T-helper 1 cell treated with Interleukin-12 subunit alpha and Interleukin-12 subunit beta and Interleukin-4 antibody, amounts not matched to agents 30 μg/mL and 1 μg/mL, for 36 hours (primary cell): ENCODE results near the gene ASPG.

Source experiments
- H3K27ac Mint-ChIP-seq: one replicate; pipeline ENCODE4 v1.8.0; 2021; ENCODE audit warnings: mild to moderate bottlenecking, mixed read lengths
- H3K27me3 Mint-ChIP-seq: one replicate; pipeline ENCODE4 v1.8.0; 2021; ENCODE audit warnings: low read depth, mixed read lengths
- H3K36me3 Mint-ChIP-seq: one replicate; pipeline ENCODE4 v1.8.0; 2021; ENCODE audit warnings: low read depth, mixed read lengths
- H3K4me1 Mint-ChIP-seq: one replicate; pipeline ENCODE4 v1.8.0; 2021; ENCODE audit warnings: low read depth, mixed read lengths
- H3K4me3 Mint-ChIP-seq: one replicate; pipeline ENCODE4 v1.8.0; 2021; ENCODE audit warnings: mild to moderate bottlenecking, moderate library complexity, mixed read lengths
- H3K9me3 Mint-ChIP-seq: one replicate; pipeline ENCODE4 v1.8.0; 2021; ENCODE audit warnings: mixed read lengths

ASPG gene

GRCh38 chr14:104062281-104062680 lies 23.2 kb upstream of the ASPG start:
- no peaks in the 10 kb centered on the region for H3K36me3 Mint-ChIP-seq
- H3K4me3 Mint-ChIP-seq = no peak overlapping the region
- H3K4me1 Mint-ChIP-seq = no peaks in the 10 kb centered on the region
- H3K27me3 Mint-ChIP-seq = peaks cover 24% of the 10 kb centered on the region
- H3K27ac Mint-ChIP-seq = no peak overlapping the region
- peaks cover 5% of the 10 kb centered on the region for H3K9me3 Mint-ChIP-seq

GRCh38 chr14:104064003-104064402 lies 21.5 kb upstream of the ASPG start:
- H3K27ac Mint-ChIP-seq = no peak overlapping the region
- peaks cover 8% of the 10 kb centered on the region for H3K9me3 Mint-ChIP-seq
- H3K4me1 Mint-ChIP-seq = no peaks in the 10 kb centered on the region
- no peak overlapping the region for H3K4me3 Mint-ChIP-seq
- H3K27me3 Mint-ChIP-seq = peaks cover 15% of the 10 kb centered on the region
- H3K36me3 Mint-ChIP-seq = no peaks in the 10 kb centered on the region

- H3K27me3 Mint-ChIP-seq = peaks cover 12% of the 10 kb centered on the region
- H3K27ac Mint-ChIP-seq = no peak overlapping the region
- H3K4me1 Mint-ChIP-seq = no peaks in the 10 kb centered on the region
Observed at GRCh38 chr14:104066279-104066678, 19.2 kb upstream of the ASPG start.

GRCh38 chr14:104066719-104067295 lies 18.7 kb upstream of the ASPG start:
- Mint-ChIP-seq H3K4me1 (no peaks in the 10 kb centered on the region), H3K27ac (no peak overlapping the region), H3K27me3 (peaks cover 10% of the 10 kb centered on the region), H3K4me3 (no peak overlapping the region), H3K9me3 (peaks cover 8% of the 10 kb centered on the region), H3K36me3 (no peaks in the 10 kb centered on the region)

More at GRCh38 chr14:104066279-104066678, 19.2 kb upstream of the ASPG start:
- peaks cover 8% of the 10 kb centered on the region for H3K9me3 Mint-ChIP-seq
- no peak overlapping the region for H3K4me3 Mint-ChIP-seq
- no peaks in the 10 kb centered on the region for H3K36me3 Mint-ChIP-seq

- peaks cover 22% of the 10 kb centered on the region for H3K9me3 Mint-ChIP-seq
- peaks cover 2% of the 10 kb centered on the region for H3K36me3 Mint-ChIP-seq
- H3K27ac Mint-ChIP-seq = no peak overlapping the region
- peaks cover 4% of the 10 kb centered on the region for H3K27me3 Mint-ChIP-seq
- no peaks in the 10 kb centered on the region for H3K4me1 Mint-ChIP-seq
- no peak overlapping the region for H3K4me3 Mint-ChIP-seq
Observed at GRCh38 chr14:104069541-104069940, 16.0 kb upstream of the ASPG start.

GRCh38 chr14:104072586-104072985 lies 12.9 kb upstream of the ASPG start:
- Mint-ChIP-seq H3K27ac (no peak overlapping the region), H3K27me3 (peaks cover 4% of the 10 kb centered on the region), H3K4me1 (peaks cover 4% of the 10 kb centered on the region), H3K36me3 (peaks cover 2% of the 10 kb centered on the region), H3K4me3 (no peak overlapping the region), H3K9me3 (peaks cover 14% of the 10 kb centered on the region)

GRCh38 chr14:104073764-104074163 lies 11.7 kb upstream of the ASPG start:
- peaks cover 8% of the 10 kb centered on the region for H3K27me3 Mint-ChIP-seq

GRCh38 chr14:104075530-104076151 lies 9.9 kb upstream of the ASPG start:
- Mint-ChIP-seq H3K4me3 (no peak overlapping the region), H3K4me1 (peaks cover 12% of the 10 kb centered on the region), H3K27me3 (peaks cover 4% of the 10 kb centered on the region), H3K27ac (no peak overlapping the region), H3K36me3 (peaks cover 2% of the 10 kb centered on the region), H3K9me3 (peaks cover 14% of the 10 kb centered on the region)

More at GRCh38 chr14:104073764-104074163, 11.7 kb upstream of the ASPG start:
- Mint-ChIP-seq H3K4me3 (no peak overlapping the region), H3K4me1 (peaks cover 12% of the 10 kb centered on the region), H3K36me3 (peaks cover 2% of the 10 kb centered on the region), H3K27ac (no peak overlapping the region), H3K9me3 (peaks cover 14% of the 10 kb centered on the region)

GRCh38 chr14:104076743-104077142 lies 8.8 kb upstream of the ASPG start:
- Mint-ChIP-seq H3K4me3 (no peak overlapping the region), H3K4me1 (peaks cover 12% of the 10 kb centered on the region), H3K9me3 (peaks cover 14% of the 10 kb centered on the region), H3K27ac (no peak overlapping the region), H3K36me3 (peaks cover 2% of the 10 kb centered on the region), H3K27me3 (peaks cover 4% of the 10 kb centered on the region)

GRCh38 chr14:104078031-104078455 lies 7.5 kb upstream of the ASPG start:
- Mint-ChIP-seq H3K9me3 (peaks cover 9% of the 10 kb centered on the region), H3K36me3 (no peaks in the 10 kb centered on the region), H3K27ac (no peak overlapping the region), H3K4me3 (peak overlapping the region; percentile 29), H3K4me1 (peaks cover 12% of the 10 kb centered on the region), H3K27me3 (peaks cover 4% of the 10 kb centered on the region)

GRCh38 chr14:104080376-104081260 lies 4.9 kb upstream of the ASPG start:
- H3K4me1 Mint-ChIP-seq = peaks cover 12% of the 10 kb centered on the region
- peaks cover 14% of the 10 kb centered on the region for H3K27me3 Mint-ChIP-seq
- no peaks in the 10 kb centered on the region for H3K36me3 Mint-ChIP-seq
- H3K27ac Mint-ChIP-seq = no peak overlapping the region
- H3K4me3 Mint-ChIP-seq = no peak overlapping the region
- no peaks in the 10 kb centered on the region for H3K9me3 Mint-ChIP-seq

GRCh38 chr14:104081261-104081835 lies 4.2 kb upstream of the ASPG start:
- no peak overlapping the region for H3K4me3 Mint-ChIP-seq
- no peaks in the 10 kb centered on the region for H3K9me3 Mint-ChIP-seq
- peaks cover 14% of the 10 kb centered on the region for H3K27me3 Mint-ChIP-seq
- H3K4me1 Mint-ChIP-seq = peaks cover 12% of the 10 kb centered on the region
- no peak overlapping the region for H3K27ac Mint-ChIP-seq
- no peaks in the 10 kb centered on the region for H3K36me3 Mint-ChIP-seq

- H3K27me3 Mint-ChIP-seq = peaks cover 14% of the 10 kb centered on the region
- H3K27ac Mint-ChIP-seq = no peak overlapping the region
- no peaks in the 10 kb centered on the region for H3K9me3 Mint-ChIP-seq
- H3K36me3 Mint-ChIP-seq = no peaks in the 10 kb centered on the region
- H3K4me3 Mint-ChIP-seq = no peak overlapping the region
- peaks cover 8% of the 10 kb centered on the region for H3K4me1 Mint-ChIP-seq
Observed at GRCh38 chr14:104081951-104082464, 3.5 kb upstream of the ASPG start.

- Mint-ChIP-seq H3K27me3 (peaks cover 13% of the 10 kb centered on the region), H3K4me1 (peaks cover 6% of the 10 kb centered on the region), H3K27ac (no peak overlapping the region), H3K36me3 (no peaks in the 10 kb centered on the region), H3K4me3 (no peak overlapping the region), H3K9me3 (no peaks in the 10 kb centered on the region)
Observed at GRCh38 chr14:104082807-104083206, 2.7 kb upstream of the ASPG start.
